WERI-Rb-1 (cell line): ENCODE data around the gene SEZ6L.
"Not testable (repeated sequence)": the region's sequence is repeated elsewhere in the genome, so short reads cannot be mapped to it uniquely, and the experiment has no call there.

Experiments used
- DNase-seq: peaks from one replicate; pipeline ENCODE4 v3.0.0-alpha.2; 2020
- H3K27ac ChIP-seq: fragments of 250-450 bp; sonication (Bioruptor Pico); 2 replicates; pipeline ENCODE4 v1.5.1; 2020; ENCODE audit warnings: mild to moderate bottlenecking, moderate library complexity
- H3K27me3 ChIP-seq: fragments of 250-450 bp; sonication (Bioruptor Pico); 2 replicates; pipeline ENCODE4 v1.5.1; 2021; ENCODE audit warnings: mild to moderate bottlenecking, low read depth, moderate library complexity; ENCODE audit not compliant: insufficient read depth, severe bottlenecking
- H3K36me3 ChIP-seq: fragments of 250-450 bp; sonication (Bioruptor Pico); 2 replicates; pipeline ENCODE4 v1.5.1; 2020; ENCODE audit warnings: mild to moderate bottlenecking, moderate library complexity
- H3K4me3 ChIP-seq: 2 replicates; pipeline ENCODE4 v1.5.1; 2011; ENCODE audit warnings: low read depth, mild to moderate bottlenecking, control low read depth, low read length
- H3K9me3 ChIP-seq: fragments of 250-450 bp; sonication (Bioruptor Pico); 2 replicates; pipeline ENCODE4 v1.5.1; 2021; ENCODE audit warnings: mild to moderate bottlenecking, moderate library complexity; ENCODE audit not compliant: severe bottlenecking
- TF ChIP-seq, protein P1 (sequence below): IDR thresholded peaks from 2 replicates; pipeline ENCODE4 v1.5.1; 2011; ENCODE audit warnings: low read depth, mild to moderate bottlenecking, control low read depth, inconsistent platforms, low read length

SEZ6L gene

DNA sequence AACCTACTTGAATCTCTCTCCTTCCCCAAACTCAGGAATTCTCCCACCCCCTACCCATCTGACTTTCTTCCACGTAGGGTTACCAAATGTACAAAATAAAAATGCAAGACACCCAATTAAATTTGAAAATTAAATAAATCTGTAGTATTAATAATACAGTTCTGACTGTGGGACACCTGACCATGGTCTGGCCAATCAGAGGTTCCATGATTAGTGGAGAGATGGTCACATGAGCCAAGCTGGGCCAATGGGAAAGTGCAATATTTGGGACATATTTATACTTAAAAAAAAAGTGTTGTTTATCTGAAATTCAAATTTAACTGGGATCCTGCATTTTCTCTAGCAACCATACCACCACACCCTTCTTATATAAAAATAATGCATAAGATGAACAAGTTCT lies 230.0 kb downstream of the SEZ6L start:
- Histone ChIP-seq H3K4me3 (no peak overlapping the region), H3K27ac (no peak overlapping the region), H3K27me3 (no peaks in the 10 kb centered on the region), H3K36me3 (no peaks in the 10 kb centered on the region; the same call in 1 of the 2 replicates), H3K9me3 (no peaks in the 10 kb centered on the region)
- TF ChIP-seq, protein P1, sequence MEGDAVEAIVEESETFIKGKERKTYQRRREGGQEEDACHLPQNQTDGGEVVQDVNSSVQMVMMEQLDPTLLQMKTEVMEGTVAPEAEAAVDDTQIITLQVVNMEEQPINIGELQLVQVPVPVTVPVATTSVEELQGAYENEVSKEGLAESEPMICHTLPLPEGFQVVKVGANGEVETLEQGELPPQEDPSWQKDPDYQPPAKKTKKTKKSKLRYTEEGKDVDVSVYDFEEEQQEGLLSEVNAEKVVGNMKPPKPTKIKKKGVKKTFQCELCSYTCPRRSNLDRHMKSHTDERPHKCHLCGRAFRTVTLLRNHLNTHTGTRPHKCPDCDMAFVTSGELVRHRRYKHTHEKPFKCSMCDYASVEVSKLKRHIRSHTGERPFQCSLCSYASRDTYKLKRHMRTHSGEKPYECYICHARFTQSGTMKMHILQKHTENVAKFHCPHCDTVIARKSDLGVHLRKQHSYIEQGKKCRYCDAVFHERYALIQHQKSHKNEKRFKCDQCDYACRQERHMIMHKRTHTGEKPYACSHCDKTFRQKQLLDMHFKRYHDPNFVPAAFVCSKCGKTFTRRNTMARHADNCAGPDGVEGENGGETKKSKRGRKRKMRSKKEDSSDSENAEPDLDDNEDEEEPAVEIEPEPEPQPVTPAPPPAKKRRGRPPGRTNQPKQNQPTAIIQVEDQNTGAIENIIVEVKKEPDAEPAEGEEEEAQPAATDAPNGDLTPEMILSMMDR, result no peak
- DNase-seq, result no peak

DNA sequence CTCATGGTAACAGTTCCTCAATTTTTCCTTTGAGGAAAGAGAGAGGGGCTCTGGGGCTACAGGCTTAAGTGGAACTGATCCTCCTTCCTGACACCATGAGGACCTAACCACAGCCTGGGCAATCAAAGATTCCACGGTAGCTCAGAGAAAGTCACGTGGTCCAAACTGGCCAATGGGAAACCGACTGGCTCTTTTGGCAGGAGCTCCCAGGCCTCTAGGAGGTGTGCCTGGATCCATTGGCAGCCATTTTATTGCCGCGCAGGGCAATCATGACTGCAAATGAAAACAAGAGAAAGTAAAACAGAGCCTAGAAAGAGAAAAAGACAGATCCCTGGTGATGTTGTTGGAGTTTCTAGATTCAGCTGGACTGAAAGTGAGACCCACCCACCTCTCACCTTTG lies 232.5 kb downstream of the SEZ6L start:
- Histone ChIP-seq H3K36me3 (no peaks in the 10 kb centered on the region; the same call in 1 of the 2 replicates), H3K4me3 (no peak overlapping the region), H3K27me3 (no peaks in the 10 kb centered on the region), H3K9me3 (no peaks in the 10 kb centered on the region), H3K27ac (no peak overlapping the region)
- no peak for DNase-seq
- TF ChIP-seq, protein P1, result no peak

DNA sequence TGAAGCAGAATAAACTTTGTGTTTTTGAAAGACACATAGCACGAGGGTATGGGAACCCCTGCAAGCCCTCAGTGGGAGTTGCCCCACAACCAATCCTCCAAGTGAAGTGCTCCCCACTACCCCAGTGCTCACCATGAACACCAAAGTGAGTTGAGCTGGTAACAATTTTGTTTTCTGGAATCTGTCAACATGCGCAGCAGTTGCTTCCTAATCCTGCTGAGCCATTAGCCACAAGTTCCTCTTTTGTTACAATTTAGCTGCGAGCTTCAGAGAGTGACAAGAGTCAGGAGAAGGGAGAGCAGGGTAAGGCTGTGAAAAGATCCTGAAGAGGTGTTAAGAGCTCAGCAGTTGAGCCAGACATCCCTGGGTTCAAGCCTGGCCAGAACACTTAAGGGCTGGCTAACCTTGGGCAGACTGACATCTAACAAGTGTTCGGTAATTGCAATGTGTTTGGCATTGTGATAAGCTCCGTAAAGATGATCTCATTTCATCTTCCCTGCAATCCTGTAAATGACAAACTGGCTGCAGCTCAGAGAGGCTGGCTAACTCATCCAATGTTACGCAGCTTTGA lies 235.7 kb downstream of the SEZ6L start:
- DNase-seq, result peak; percentile 10
- TF ChIP-seq, protein P1, result no peak
- Histone ChIP-seq H3K9me3 (no peaks in the 10 kb centered on the region), H3K27me3 (no peaks in the 10 kb centered on the region), H3K36me3 (no peaks in the 10 kb centered on the region), H3K27ac (no peak overlapping the region), H3K4me3 (no peak overlapping the region)

DNA sequence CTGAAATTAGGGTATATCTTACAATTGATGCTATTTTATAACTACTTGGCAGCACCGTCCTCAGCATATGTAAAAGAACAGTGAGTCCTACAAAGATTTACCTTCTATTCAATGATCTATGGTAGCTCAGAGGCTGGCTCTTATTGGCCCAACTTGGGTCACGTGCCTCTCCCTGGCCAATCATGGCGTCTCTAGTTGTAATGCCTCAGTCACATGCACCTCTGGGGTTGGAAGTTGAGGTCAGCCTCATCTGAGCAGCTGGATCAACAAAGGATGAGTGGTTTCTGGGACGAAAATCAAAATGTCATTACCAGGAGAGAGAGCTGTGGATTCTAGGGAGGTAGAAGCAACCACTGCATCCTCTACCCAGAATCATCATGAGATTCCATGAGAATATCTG lies 236.9 kb downstream of the SEZ6L start:
- Histone ChIP-seq H3K27ac (no peak overlapping the region), H3K9me3 (no peaks in the 10 kb centered on the region), H3K36me3 (no peaks in the 10 kb centered on the region), H3K4me3 (no peak overlapping the region), H3K27me3 (no peaks in the 10 kb centered on the region)
- no peak for DNase-seq
- TF ChIP-seq, protein P1, result no peak

DNA sequence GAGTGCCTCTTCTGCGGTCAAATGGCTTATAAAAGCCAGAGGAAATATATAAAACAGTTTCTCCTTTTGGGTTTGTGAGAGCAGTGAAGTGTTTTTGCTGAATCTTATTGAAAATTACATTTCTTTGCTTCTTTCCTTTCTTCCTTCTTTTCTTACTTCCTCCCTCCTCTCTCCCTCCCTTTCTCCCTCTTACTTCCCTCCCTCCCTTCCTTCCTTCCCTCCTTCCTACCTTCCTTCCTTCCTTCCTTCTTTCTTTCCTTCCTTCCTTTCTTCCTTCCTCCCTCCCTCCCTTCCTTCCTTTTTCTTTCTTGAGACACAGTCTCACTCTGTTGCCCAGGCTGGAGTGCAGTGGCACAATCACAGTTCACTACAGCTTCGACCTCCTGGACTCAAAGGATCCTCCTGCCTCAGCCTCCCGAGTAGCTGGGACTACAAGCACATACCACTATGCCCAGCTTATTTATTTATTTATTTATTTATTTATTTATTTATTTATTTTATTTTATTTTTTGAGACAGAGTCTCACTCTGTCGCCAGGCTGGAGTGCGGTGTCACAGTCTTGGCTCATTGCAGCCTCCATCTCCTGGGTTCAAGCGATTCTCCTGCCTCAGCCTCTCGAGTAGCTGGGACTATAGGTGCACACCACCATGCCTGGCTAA lies 239.4 kb downstream of the SEZ6L start:
- not testable (repeated sequence) for H3K9me3 ChIP-seq, DNase-seq, H3K27me3 ChIP-seq, H3K27ac ChIP-seq, H3K4me3 ChIP-seq, H3K36me3 ChIP-seq

DNA sequence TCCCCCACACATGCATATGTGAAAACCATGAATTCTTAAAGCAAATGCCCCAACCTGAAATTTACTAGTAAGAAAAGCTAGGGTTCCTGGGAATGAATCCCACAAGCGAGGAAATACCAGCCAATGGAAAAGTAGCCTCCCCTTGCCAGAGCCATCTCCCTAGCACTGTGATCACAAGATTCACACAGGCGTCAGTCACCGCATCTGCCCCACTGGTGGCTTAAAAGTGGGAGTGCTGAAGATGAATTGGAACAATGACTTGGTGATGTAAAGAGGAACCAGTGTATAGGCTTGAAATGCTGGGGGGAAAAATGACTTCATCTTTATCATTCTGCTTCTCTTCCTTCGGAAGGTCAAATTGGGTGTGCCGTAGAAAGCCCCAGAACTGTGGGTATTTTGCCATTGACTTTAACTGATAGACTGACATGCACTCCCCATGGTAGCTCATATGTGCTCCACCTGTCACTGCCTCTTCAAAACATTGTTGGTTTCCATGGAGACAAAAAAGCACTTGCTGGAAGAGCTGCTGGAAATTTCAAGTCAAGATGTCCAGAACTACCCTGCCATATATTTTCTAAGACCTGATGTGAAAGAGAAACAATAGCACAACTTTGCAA lies 240.6 kb downstream of the SEZ6L start:
- no peak overlapping the region for H3K4me3 ChIP-seq
- no peak for DNase-seq
- TF ChIP-seq, protein P1, result no peak
- no peak overlapping the region for H3K27ac ChIP-seq
- H3K9me3 ChIP-seq, result no peaks in the 10 kb centered on the region
- no peaks in the 10 kb centered on the region for H3K27me3 ChIP-seq
- no peaks in the 10 kb centered on the region for H3K36me3 ChIP-seq
